ENCODE results near the gene RNF169. TPM values are rescaled to one million over a fixed set of nuclear protein-coding genes. Genes with fewer than 3 reads are reported as not detected.

Gene RNF169
- total and polyA plus RNA-seq, 4 donors, result 4.4 to 34.8 (median 12.7) TPM

GRCh38 chr11:74784726-74785125 lies 36.1 kb downstream of the RNF169 start:
- H3K9ac ChIP-seq (ENCODE audit: insufficient read depth in 1 of 2, low read length in 2 of 2), result no peak overlapping the region
- 95 to 96% methylated on average over 4 of the region's 4 CpGs for WGBS, 2 donors
- H3K9me3 ChIP-seq (ENCODE audit: control insufficient read depth in 4 of 4, insufficient read depth in 3 of 4, low read length in 3 of 4), result no peaks in the 10 kb centered on the region
- no peak overlapping the region for H3K4me3 ChIP-seq
- H3K27ac ChIP-seq (ENCODE audit: low read depth in 1 of 2, low read length in 1 of 2), result no peak overlapping the region
- peaks cover 5 to 24% (median 12%) of the 10 kb centered on the region in 5 donors for H3K4me1 ChIP-seq (ENCODE audit: control insufficient read depth in 5 of 5, insufficient read depth in 5 of 5, low read length in 5 of 5)
- DNase-seq (no peak), ATAC-seq (ENCODE audit: insufficient read depth, low FRiP score) (no peak)
- H3K36me3 ChIP-seq (ENCODE audit: control insufficient read depth in 4 of 4, insufficient read depth in 4 of 4, low read length in 4 of 4), result peaks cover 0 to 2% (median under 1%) of the 10 kb centered on the region in 4 donors
- H3K27me3 ChIP-seq (ENCODE audit: control insufficient read depth in 3 of 3, insufficient read depth in 3 of 3, low read length in 2 of 3), result no peaks in the 10 kb centered on the region
- TF ChIP-seq CTCF (IDR thresholded peaks at IDR 0.05; ENCODE audit: control extremely low read depth, extremely low read depth), result no peak

- no peak overlapping the region for H3K27ac ChIP-seq (ENCODE audit: low read depth in 1 of 2, low read length in 1 of 2)
- no peak for TF ChIP-seq CTCF (IDR thresholded peaks at IDR 0.05; ENCODE audit: control extremely low read depth, extremely low read depth)
- ATAC-seq (ENCODE audit: insufficient read depth, low FRiP score), result no peak
- H3K9me3 ChIP-seq (ENCODE audit: control insufficient read depth in 4 of 4, insufficient read depth in 3 of 4, low read length in 3 of 4), result peaks cover 0 to 4% (median under 1%) of the 10 kb centered on the region in 4 donors
- H3K27me3 ChIP-seq (ENCODE audit: control insufficient read depth in 3 of 3, insufficient read depth in 3 of 3, low read length in 2 of 3), result no peaks in the 10 kb centered on the region
- no peak overlapping the region for H3K9ac ChIP-seq (ENCODE audit: insufficient read depth in 1 of 2, low read length in 2 of 2)
- no peak overlapping the region for H3K4me3 ChIP-seq
- peaks cover 0 to 18% (median 15%) of the 10 kb centered on the region in 4 donors for H3K36me3 ChIP-seq (ENCODE audit: control insufficient read depth in 4 of 4, insufficient read depth in 4 of 4, low read length in 4 of 4)
- no peak for DNase-seq
- H3K4me1 ChIP-seq (ENCODE audit: control insufficient read depth in 5 of 5, insufficient read depth in 5 of 5, low read length in 5 of 5), result peaks cover 0 to 20% (median 5%) of the 10 kb centered on the region in 5 donors
These were observed 37.9 kb downstream of the RNF169 start for GRCh38 chr11:74786574-74786973.

GRCh38 chr11:74791333-74792100 lies 42.9 kb downstream of the RNF169 start:
- ATAC-seq (ENCODE audit: insufficient read depth, low FRiP score) (no peak), DNase-seq (no peak)
- peaks cover 0 to 4% (median 2%) of the 10 kb centered on the region in 4 donors for H3K9me3 ChIP-seq (ENCODE audit: control insufficient read depth in 4 of 4, insufficient read depth in 3 of 4, low read length in 3 of 4)
- no peak overlapping the region for H3K4me3 ChIP-seq
- H3K4me1 ChIP-seq (ENCODE audit: control insufficient read depth in 5 of 5, insufficient read depth in 5 of 5, low read length in 5 of 5), result peaks cover 0 to 1% (median 0%) of the 10 kb centered on the region in 5 donors
- TF ChIP-seq CTCF (IDR thresholded peaks at IDR 0.05; ENCODE audit: control extremely low read depth, extremely low read depth), result no peak
- 87% methylated on average over 9 of the region's 9 CpGs for WGBS, 2 donors
- H3K36me3 ChIP-seq (ENCODE audit: control insufficient read depth in 4 of 4, insufficient read depth in 4 of 4, low read length in 4 of 4), result peaks cover 4 to 29% (median 22%) of the 10 kb centered on the region in 4 donors
- H3K9ac ChIP-seq (ENCODE audit: insufficient read depth in 1 of 2, low read length in 2 of 2), result no peak overlapping the region
- H3K27ac ChIP-seq (ENCODE audit: low read depth in 1 of 2, low read length in 1 of 2), result no peak overlapping the region
- no peaks in the 10 kb centered on the region for H3K27me3 ChIP-seq (ENCODE audit: control insufficient read depth in 3 of 3, insufficient read depth in 3 of 3, low read length in 2 of 3)
